Ammon's horn (tissue), 1 donor: ENCODE data around the gene FRAT2.
A peak's percentile ranks its signal among the peaks of the same experiment; 100 is the strongest.

ENCODE experiments used
- DNase-seq: peaks from one replicate; pipeline ENCODE4 v3.0.0-alpha.2; 2016; ENCODE audit warnings: low spot score

The FRAT2 gene

DNA sequence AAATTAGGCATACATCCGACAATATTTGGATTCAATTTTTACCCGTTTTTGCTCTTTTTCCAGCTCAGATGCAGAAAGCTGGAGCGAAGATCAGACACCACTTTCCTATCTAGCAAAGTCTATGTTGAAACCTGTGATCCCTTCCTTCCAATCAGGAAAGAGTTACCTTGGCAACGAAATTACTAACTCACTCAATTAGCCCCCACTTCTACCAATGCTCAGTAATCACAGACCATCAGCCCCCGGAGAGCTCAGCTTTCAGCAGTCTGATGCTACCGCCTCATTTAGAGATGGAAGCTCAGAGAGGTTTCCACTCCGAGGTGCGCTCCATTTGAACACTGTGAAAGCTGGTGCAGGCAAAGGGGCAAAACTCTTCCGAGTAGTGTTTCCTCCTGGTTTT lies 8.8 kb downstream of the FRAT2 start:
- DNase-seq = peak; percentile 68

DNA sequence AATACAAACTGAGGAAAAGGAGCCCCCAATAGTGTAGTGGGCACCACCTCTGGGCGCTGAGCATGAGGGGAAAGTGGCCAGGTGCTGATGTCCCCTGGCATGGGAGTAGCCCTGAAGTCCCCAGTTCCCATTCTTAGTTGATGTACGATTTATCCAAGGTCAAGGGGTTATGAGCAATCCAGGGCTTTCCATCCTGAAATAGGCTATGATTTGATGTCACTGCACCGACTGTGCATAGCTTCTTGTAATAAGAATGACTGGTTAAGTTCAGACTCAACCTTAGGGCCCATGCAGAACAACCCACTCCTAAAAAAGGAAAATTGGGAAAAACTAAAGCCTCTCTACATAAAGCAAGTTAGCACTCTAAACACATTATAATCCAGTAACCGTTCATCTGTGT lies 11.0 kb downstream of the FRAT2 start:
- no peak for DNase-seq

DNA sequence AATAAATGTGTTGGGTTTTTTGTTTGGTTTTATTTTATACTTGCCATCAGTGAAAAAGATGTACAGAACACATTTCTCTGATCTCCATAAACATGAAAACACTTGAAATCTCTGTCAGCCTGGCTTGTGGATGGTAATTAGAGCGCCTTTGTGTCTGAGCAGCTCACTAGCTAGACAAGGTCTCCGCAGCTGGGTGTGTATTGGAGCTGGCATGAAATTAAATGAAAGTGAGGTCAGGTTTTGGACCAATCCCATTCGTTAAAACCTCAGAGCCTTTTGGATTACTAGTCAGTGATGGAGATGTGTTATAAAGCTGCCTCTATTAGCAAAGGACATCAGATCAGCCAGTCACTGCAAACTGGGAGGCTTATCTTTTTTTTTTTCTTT lies 12.7 kb downstream of the FRAT2 start:
- peak; percentile 65 for DNase-seq

DNA sequence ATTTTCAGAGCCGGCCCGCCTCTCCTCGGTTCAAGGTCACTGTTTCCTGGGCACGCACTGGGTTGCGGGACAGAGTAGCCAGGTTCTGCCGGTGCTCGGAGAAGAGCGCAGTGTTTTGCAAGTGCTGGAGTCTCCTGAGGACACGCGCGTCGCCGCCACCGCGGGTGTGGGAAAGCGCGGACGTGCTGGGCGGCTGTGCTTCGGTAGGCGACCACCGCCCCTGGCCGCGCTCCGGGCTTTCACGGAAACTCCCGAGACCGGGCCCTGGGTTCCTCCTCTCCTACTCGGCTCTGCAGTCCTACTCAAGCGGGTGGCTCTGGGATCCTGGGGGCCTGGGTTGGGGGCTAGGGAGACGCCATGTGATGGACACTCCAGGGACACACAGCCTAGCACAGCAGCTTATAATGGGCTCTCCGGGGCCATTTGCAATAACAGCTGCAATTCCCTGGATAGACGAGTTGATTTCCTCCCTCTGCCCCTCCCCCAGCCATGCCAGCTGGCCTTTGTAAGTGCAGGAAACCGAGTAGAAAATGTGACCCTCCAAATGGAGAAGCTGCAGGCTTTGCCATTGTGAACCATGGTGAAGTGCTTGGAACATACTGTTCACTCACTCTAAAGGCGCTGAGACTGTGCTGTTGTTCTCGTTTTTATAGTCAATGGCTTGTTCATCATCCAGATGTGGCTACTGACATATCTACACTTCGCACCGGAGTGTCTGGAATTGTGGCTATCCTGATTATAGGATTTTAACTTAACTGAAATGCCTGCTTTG lies 13.3 kb downstream of the FRAT2 start:
- DNase-seq = peak; percentile 78

DNA sequence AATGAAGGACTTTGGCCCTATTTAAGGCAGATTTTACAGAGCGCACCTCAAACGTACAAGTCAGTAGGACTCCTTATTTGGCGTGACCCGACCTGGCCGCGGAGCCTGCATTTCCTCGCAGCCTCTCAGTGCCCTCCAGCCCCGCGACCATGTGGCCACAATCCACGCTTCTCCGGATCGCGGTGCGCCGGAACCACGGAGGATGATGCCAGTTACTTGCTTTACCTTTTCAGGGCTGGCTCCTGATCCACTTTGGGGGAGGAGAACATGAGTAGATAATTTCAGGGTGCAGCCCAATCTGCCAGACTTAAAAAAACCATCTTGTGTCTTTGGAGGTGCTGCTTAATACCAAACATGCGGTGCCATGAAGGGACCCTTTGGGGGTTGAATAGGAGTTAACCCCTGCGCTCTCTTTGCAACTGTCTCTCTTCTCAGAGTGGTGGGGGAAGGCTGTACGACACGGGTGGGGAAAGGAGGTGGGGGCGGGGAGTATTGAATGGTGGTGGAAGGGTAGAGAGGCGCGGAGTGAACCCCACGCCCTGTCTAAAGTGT lies 14.0 kb downstream of the FRAT2 start:
- peak; percentile 11 for DNase-seq

DNA sequence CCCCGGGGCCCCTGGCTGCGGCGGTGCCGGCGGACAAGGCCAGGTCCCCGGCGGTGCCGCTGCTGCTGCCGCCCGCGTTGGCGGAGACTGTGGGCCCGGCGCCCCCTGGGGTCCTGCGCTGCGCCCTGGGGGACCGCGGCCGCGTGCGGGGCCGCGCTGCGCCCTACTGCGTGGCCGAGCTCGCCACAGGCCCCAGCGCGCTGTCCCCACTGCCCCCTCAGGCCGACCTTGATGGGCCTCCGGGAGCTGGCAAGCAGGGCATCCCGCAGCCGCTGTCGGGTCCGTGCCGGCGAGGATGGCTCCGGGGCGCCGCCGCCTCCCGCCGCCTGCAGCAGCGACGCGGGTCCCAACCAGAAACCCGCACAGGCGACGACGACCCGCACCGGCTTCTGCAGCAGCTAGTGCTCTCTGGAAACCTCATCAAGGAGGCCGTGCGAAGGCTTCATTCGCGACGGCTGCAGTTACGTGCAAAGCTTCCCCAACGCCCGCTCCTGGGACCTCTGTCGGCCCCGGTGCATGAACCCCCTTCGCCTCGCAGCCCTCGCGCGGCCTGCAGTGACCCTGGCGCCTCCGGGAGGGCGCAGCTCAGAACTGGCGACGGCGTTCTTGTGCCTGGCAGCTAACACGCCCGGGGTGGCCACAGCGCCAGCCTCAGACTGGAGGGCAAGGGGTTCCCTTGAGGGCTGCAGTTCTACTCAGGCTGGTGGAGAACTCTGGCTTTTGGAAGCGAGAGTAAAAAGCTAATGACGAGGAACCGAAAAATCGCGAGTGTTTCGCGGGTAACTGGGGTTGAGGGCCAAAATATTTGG lies 14.7 kb downstream of the FRAT2 start:
- DNase-seq = peak; percentile 65

DNA sequence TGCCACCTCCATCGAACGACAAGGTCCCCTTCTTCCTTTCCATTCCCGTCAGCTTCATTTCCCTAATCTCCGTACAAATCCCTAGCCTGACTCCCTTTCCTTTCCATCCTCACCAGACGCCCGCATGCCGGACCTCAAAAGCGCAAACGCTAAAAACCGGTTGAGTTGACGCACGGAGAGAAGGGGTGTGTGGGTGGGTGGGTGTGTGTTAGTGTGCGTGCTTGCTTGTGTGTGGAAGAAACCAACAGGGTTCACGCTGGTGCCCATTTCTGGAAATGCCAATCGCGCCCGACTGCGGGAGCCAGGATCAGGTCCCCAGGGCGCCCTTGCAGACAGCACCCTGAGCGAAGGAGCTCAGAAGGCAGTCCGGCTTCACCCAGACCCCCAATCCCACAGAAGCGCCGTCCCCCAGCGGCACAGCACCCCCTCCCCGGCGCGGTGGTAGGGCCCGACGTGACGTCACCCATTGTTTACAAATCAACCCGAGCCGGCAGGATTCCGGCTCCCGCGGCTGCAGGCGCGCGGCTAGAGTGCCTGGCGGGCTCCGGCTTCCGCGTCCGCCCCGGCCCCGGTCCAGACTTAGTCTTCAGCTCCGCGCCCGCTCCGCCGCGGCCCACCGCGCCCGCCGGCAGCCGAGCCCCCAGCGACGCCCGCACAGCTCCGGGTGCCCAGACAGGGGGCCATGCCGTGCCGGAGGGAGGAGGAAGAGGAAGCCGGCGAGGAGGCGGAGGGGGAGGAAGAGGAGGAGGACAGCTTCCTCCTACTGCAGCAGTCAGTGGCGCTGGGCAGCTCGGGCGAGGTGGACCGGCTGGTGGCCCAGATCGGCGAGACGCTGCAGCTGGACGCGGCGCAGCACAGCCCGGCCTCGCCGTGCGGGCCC lies 15.5 kb downstream of the FRAT2 start, which contains the start of gene FRAT1:
Gene FRAT1, plus strand, starts transcription at position 500 of the 880 bp plus-strand sequence. Its CDS starts 183 bp downstream, at position 683.
- peak; percentile 89 for DNase-seq

DNA sequence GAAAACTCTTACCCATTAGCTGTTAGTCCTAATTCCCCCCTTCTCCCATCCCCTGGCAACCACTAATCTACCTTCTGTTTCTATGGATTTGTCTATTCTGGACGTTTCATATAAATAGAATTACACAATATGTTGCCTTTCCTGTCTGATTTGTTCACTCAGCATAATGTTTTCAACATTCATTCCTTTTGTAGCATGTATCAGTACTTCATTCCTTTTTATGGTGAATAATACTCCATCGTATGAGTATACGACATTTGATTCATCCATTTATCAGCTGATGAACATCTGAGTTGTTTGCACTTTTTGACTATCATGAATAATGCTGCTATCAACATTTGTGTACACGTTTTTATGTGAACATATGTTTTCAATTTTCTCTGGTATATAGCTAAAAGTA lies 19.9 kb downstream of the FRAT2 start:
- no peak for DNase-seq

DNA sequence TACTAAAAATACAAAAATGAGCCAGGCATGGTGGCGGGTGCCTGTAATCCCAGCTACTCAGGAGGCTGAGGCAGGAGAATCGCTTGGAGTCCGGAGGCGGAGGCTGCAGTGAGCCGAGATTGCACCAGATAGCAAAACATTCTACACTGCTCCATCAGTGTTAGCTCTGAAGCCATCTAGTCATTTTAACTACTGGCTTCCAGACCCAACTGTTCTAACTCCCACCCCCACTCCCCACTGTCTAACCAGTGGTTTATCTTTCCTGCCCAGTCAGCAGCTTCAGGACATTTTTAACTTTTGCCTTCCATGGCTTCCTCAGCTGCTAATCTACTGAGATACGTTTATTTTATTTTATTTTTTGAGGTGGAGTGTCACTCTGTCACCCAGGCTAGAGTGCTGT lies 21.6 kb downstream of the FRAT2 start:
- no peak for DNase-seq

DNA sequence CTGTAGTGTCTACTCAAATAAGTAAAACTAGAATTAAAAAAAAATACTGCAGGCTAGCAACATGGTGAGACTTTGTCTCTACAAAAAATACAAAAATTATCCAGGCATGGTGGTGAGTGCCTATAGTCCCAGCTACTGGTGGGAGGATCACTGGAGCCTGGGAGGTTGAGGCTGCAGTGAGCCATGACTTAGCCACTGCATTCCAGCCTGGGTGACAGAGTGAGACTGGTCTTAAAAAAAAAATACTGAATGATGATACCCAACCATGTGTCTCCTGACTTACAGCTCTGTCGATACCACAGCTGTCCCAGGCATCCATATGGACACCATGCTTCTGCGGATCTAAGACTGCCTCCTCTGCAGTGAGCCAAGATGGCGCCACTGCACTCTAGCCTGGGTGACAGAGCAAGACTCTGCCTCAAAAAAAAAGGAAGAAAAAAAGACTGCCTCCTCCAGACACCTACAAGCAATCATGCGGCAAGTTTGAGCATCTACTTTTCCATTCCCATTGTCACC lies 23.4 kb downstream of the FRAT2 start:
- no peak for DNase-seq

DNA sequence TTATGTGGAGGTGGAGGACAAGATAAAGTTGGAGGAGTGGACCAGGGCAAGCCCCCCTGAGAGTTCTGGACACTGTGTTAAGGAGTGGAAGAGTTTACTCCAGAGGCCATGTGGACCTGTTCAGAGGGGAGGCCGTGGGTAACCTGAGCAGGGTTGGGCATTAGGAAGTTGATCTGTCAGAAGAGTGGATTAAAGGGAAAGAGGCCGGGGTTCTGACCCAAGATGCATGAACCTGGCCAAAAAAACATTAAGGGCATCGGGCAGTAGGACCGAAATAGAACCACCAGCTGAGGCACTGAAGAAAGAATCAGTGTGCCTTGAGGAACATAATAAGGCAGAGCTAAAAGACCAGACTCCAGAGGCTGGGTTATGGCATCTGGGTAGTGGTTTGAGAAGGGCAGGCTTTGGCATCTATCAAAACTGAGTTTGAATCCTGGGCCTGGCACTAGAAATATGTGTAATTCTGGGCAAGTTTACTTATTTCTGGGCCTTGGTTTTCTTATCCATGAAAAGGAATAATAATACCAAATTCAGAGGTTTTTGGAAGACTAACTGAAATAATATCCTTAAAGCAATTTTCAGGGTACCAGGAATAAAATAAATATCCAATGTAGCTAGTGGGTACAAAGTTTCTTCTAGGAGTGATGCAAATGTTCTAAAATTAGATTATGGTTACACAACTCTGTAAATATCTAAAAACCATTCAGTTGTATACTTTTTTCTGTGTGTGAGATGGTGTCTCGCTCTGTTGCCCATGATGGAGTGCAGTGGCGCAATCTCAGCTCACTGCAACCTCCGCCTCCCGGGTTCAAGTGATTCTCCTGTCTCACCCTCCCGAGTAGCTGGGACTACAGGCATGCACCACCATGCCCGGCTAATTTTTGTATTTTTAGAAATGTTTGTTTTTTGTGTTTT lies 26.4 kb downstream of the FRAT2 start:
- no peak for DNase-seq

DNA sequence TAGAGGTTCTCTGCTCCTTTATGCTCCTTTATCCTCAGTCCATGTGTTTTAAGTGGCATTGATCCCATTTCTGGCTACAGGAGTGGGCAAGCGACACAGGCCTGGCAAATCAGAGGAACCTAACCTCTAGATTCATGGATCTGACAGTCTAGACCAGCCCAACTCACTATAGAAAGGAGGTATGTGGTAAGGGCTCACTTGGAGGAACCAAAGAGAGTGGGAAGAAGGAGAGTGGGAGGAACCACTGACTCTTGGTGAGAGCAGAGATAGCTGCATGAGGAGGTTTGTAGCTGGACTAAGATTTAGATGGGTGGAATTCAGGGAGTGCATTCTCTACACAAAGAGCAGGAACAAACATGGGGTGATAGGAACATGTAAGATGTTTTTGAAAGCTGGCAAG lies 27.1 kb downstream of the FRAT2 start:
- DNase-seq = no peak

DNA sequence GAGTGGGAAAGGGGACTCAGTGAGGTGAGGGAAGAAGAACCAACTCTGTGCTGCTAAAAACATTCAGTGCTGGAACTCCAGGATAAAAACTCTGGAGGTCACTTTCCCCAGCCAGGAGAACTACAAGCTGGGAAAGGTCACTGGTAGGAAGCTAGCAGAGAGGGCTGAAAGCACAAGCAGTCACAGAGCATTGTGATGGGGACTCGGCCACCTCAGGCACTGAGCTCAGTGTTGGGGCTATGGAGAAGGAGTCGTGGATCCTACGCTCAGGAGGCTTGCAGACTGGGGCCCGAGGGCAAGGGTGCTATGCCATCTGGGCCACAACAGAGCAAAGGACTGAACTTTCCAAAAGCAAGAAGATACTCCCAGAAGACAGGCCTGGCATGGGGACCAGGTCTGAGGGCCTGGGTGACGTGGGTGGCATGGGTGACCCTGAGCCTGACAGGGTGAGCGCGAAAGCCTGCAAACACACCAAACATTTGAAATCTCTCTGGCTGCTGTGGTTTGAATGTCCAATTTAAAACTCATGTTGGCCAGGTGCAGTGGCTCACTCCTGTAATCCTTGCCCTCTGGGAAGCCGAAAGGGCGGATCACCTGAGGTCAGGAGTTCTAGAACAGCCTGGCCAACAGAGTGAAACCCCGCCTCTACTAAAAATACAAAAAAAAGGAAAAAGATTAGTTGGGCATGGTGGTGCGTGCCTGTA lies 32.3 kb downstream of the FRAT2 start:
- no peak for DNase-seq

DNA sequence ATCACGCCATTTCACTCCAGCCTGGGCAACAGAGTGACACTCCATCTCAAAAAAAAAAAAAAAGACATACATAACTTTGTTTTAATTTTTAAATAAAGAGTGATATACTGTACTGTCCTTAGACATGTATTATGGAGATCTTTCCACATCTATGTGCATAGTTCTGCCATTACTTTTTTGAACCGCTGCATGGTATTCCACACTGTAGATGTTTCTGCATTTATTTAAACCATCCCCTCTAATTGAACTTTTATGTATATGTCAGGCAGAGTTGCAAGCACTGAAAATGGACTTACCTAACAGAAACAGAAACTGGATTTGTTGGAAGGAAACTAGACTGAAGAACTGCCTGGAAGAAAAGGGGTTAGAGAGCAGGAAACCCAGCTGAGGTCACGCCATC lies 33.5 kb downstream of the FRAT2 start:
- DNase-seq = no peak

DNA sequence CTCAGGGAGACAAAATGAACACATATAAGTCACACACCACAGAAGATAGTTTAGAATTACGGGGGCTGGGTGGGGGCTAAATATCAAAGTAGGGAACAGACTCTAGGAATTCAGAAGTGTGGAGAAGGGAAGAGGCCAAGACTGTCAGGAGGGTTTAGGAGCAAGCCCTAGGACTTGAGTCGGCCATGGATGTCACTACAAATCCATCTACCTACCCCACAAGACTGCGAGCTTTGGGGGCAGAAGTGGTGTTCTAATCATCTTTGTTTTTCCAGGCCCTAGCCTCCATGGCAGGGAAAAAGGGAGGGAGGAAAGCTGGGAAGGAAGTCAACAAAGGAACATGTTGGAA lies 36.3 kb downstream of the FRAT2 start:
- no peak for DNase-seq

DNA sequence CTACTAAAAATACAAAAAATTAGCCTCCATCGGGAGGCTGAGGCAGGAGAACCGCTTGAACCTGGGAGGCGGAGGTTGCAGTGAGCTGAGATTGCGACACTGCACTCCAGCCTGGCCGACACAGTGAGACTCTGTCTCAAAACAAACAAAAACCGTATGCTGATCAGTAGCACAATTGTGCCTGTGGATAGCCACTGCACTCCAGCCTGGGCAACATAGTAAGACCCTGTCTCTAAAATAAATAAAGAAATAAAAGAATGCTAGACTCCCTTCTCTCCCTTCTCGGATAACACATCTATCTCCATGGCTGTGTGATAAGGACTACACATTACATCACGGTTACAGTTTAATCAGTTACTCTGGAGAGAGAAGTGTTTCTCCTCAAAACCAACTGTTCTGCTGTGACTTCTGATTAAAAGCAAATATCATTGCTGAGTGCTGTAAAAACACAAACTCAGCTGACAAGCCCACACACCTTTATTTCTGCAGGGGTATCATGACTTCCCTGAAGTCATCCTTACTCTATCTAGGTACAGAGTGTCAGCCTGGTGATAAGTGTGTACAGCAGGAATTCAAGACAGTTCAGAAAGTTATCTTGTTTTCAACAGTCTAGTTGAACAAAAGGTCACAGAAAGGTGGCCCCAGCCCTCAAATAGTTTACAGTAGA lies 36.8 kb downstream of the FRAT2 start:
- no peak for DNase-seq

DNA sequence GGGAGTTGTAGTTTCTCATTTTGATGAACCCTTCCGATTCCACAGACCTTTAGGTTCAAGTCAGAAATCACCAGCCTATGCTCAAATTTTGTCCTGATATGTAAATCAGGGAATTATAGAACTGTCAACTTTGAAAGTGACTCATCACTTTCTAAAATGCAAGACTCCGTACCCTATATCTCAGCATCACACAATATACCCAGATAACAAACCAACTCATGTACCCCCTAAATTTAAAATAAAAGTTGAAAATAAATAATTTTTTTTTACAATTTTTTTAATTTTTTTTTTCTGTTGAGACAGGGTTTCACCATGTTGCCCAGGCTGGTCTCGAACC lies 41.7 kb downstream of the FRAT2 start:
- no peak for DNase-seq

DNA sequence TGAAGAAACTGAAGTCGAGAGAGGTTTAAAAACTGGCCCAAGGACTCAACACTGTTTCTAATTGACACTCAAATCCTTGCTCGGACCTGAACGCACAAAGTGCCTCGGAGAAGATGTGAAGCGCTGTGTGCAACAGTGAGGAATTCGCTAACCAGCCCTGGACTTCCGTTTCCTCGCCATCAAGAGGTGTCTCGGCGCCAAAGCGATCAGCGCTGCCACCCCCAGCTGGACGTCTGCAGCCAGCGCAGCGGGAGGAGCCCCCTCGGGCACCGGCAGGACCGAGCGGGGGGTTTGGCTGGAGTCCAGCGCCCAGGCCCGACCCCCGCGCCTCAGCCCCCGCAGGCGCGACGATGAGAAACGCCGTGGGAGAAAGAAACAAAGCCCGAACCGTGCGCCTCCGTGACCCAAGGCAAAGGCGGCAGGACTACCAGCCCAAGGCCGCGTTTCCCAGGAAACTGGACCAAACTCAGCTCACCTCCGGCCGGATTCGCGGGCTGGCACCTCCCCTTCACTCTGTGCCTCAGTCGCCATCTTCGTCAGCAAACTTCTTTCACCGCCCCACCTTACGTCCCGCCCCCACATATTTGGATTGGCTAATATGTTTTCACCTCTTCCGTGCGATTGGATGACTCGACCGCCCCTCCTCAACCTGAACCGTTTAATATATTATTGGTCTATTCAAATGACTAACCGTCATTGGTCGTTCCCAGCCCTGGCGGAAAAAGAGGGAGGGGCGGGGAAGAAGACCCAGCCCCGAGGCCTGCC lies 42.2 kb downstream of the FRAT2 start, which contains the start of gene ARHGAP19:
Gene ARHGAP19, minus strand, starts transcription at position 541 of the 765 bp plus-strand sequence. Its CDS starts 10 bp downstream, at position 531.
- peak; percentile 99 for DNase-seq
